NCI-H2227 (cell line): ENCODE data around the gene PPP2R5B.

Experiments
- DNase-seq: peaks from one replicate; lab custom pipeline; 2025; ENCODE audit not compliant: unreplicated experiment; lab: John Stamatoyannopoulos, UW

PPP2R5B gene

DNA sequence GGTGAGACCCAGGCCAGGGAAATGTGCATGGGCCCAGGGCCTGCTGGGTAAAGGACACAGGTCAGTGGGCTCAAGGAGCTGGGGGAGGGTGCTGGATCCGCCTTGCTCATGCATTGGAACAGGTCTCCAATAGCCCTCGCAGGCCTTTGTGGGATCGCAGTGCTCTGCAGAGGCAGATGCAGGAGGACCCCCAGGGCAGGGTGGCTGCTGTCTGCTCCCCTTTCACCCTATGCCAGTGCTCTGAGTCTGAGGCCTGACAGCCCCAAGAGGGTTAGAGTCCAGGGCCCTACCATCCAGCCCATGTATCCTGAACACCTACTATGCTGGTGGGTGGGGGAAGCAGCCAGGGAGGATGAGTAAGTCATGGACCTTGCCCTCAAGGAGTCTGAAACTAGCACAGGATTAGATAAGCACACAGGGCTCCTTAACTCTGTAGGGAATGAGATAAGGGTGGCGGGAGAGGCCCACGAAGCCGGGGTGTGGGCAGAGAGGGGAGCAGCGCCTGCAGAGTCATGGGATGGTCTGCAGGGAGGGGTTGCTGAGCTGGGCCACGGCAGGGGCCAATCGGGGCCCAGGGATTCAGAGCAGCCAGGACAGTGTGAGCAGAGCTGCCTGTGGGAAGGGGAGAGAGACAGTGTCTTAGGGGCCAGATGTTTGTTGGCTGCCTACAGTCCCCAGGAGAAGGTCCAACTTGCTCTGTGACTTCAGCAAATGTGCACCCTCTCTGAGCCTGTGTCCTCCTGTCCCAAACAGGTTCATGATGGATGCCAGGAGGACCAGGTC, 35.6 kb upstream of the PPP2R5B start:
- no peak for DNase-seq

DNA sequence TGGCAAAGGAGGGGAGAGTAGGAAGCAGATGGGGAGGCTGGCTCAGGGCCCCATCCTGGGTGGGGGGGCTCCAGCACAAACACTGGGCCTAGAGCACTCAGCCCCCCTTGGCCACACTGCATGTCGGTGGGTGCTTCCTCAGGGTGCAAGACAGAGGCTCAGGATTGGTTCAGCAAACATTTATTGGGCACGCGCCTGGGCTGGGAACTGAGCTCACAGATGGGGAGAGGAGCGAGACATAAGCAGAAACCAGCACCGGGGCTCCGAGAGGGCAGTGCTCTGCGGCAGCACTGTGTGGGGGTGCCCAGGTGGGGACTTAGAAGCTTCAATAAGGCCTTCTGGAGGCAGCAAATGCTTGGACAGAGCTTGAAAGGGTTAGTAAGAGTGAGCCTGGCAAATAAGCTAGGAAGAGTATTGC, 34.0 kb upstream of the PPP2R5B start:
- no peak for DNase-seq

DNA sequence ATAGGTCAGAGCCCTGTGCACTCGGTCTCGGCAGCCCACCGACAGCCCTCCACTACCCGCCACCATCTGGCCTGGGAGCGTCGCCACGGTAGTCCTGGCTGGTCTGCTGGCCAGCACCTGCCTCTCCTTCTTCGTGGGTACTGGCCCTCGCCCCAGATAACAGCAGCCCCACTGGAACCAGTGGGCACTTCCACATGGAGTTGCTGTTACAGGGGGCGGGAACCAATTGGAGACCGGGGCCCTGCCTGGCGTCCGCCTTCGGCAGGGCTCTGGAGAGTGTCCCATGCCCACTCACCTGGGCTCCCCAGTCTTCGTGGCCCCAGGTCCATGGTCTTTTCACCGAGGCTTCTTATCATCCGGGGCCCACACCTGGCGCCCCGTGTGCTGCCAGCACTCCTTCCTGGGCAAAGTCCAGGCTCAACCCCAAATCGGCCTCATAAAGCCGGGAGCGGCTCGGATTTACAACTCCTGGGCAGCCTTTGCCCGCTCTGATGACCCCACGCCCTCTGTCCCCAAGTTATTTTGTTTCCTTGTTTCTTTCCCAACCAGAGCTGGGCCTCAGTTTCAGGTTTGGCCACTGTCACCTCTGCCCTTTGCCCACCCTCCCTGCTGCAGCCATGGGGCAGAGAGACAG, 33.2 kb upstream of the PPP2R5B start:
- no peak for DNase-seq

DNA sequence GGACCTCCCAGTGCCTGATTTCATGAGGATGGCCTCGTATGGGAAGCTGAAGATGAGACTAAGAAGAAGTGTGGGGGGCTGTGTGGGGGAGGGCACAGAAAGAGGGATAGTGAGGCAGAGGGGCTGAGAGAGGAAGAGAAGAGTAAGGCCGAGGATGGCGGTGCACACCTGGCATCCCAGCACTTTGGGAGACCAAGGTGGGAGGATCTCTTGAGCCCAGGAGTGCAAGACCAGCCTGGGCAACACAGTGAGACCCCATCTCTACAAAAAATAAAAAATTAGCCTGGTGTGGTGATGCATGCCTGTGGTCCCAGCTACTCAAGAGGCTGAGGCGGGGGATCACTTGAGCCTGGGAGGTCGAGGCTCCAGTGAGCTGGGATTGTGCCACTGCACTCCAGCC, 32.6 kb upstream of the PPP2R5B start:
- no peak for DNase-seq

DNA sequence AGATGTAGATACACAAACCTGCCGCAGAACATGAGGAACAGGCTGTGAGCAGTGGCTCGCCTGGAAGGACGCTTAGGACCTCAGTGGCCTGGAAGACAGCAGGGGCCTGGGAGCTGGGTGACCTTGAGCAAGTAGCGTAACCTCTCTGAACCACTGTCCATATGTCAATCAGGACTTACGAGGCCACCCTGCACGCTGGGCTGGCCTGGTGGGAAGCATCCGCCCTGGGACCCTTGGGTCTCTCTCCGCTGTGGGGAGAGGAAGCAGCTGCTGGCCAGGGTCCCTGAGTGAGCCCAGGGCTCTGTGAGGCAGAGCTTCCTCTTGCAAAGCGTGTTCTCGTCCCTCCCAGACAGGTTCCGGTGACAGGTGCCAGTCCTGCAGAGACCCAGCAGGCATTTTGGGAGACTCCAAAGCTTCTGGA, 32.1 kb upstream of the PPP2R5B start:
- DNase-seq: no peak

DNA sequence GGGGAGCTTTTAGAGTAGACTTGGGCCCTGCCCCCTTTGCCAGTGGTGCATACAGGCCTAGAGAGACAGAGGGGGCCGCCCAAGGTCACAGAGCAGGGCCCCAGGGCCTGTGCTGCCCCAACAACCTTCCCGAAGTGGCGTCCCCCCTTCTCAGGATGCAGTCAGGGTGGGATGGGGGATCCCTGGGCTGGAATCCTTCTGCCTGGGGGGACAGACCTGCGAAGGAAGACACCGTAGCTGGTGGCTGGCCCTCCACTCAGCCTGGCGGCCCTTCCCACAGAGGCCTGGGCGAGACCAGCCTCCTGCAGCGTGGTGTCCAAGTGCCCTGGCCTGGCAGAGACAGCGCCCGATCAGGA, 31.7 kb upstream of the PPP2R5B start:
- DNase-seq: no peak

DNA sequence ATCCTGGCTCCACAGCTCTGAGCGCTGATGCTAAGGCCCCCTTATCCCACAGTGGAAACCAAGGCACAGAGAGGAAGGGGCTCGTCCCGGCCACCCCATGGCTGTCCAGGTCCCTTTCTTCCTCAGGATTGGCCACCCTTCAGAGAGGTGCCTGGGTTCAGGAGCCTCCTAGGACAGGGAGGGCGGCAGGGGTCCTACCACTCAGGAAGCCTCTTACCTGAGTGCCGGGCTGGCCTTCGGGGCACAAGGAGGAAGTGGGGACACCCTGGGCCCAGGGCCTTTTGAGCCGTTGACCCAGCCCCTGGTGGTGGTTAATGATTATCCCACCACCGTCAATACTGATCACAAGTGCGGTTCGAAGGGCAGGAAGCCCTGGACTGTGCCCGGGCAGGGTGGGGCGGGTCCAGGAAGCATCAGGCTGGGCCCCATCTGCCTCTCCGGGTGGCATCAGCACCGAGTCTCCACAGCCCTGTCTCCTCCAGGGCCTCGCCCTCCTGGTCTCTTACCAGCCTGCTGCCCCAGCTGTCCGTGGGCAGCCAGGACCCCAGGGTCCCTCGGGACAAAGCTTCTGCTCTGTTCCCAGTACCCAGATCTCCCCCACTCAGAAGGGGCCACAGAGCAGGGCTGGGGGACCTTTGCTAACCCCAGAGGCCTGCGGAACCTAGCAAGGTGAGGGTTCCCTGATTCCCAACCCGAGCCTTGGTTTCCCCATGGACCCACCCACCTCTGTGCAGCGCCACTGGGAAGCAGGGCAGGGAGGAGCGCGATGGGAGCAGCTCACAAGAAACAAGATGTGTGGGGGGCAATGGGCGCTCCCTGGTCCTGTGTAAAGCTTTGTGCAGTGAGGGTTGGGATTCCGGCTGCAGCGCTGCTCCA, 31.1 kb upstream of the PPP2R5B start:
- DNase-seq: no peak

DNA sequence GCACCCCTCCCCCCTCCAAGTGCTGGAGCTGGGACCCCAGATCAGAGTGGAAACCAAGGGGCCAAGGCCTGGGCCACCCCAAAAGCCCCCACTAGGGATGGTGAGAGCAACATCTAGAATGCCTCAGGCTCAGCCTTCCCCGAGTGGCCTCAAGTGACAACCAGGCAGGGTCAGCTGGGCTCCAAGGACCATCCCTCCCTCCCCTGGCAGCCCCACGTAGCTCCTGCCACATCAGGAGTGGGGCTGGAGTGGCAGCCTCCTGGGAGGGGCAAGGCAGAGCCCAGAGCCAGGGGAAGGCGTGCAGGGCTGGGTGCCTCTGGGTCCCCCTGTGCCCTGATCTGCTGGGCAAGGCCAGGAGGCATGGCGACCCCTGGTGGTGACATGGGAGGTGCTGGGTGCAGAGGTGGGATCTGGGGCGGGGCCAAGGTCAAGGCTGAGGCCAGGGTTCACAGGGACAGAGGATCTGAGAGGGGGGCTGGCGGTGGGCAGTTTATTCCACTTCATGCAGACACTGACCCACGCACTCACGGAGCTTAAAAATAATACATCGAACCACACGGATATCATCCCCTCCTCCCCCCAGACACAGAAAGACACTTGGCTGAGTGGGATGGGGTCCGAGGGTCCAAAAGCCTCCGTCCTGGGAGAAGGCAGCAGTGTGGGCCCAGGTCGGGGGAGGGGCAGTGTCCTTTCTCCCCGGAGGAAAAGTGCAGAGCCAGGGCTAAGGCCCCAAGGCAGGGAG, 30.2 kb upstream of the PPP2R5B start:
- peak; percentile 55 for DNase-seq

DNA sequence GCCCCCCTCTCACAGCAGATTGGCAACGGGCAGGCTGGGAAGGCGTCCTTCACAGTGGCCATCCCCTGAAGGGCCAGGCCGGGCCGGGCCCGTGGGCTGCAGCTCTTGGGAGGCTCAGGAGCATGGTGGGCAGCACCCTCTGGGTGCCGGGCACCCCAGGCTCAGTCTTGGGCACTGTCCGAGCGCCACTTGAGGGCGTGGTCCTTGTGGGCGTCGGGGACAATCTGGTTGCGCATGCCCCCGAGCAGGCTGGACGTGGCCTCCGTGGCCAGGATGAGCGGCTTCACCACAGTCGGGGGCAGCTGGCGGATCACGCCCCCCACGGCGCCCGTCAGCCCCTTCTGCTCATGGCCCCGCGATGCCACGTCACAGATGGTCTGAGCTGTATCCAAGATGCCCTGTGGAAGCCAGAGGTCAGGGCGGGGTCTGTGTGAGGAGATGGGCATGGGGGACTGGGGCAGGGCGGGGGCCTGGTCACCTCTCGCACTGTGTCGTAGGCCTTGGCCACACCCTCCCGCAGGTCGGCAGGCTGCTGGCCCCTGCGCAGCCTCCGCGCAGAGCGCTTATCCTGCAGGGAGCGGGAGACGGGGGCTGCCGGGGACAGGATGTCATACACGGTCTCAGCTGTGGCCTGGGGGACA, 29.6 kb upstream of the PPP2R5B start:
- no peak for DNase-seq

DNA sequence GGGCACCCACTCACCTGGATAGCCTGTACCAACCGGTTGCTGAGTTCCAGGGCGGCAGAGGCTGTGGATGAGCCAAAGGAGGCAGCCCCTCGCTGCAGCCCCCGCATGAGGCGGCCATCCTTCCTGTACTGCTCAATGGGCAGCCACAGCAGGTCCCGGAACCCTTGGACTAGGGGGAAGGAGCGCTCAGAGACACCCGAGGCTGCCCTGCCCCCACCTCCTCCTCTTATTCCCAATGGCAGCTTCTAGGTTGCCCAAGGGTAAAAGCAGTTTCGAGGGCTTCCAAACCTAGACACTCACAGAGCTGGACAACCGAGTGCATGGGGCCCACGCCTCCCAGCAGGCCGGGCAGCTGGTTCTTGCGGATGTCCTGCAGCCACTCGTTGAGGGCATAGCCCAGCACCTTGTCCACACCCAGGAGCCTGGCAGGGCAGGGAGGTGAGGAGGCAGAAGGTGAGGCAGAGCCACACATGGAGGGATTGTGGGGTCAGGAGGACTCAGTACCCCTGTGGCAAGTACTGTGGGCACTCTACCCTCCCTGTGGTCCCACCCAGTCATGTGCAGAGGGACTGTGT, 28.0 kb upstream of the PPP2R5B start:
- no peak for DNase-seq

DNA sequence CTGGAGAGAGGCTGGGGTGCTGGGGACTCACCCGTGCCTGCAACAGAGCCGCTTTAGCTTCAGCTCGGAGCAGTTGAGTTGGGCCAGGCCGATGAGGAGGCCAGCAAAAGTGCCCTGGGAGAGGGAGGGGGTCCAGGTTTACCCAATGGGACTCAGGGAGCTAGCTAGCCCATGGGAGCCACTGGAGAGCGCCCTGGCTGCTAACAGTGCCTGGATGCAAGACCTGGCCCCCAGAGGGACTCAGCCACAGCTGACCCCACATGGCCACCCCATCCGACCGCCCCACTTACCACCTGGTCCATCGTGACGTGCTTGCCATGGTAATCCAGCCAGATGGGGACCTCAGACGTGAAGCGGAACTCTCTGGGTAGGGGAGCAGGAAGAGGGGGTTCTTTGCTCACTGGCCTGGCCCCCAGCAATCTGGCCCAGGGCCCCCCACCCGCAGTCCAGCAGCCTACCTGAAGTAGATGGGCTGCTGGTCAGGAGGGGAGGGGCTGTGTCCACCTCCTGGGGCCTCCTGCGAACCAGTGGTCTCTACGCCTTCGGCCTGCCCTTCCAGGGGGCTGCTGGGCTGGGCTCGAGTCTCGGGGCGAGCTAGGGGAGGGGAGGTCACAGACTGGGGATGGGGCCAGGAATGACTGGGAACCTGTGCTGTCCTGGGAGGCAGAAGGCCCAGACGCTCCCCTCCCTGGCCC, 27.0 kb upstream of the PPP2R5B start:
- DNase-seq: no peak

DNA sequence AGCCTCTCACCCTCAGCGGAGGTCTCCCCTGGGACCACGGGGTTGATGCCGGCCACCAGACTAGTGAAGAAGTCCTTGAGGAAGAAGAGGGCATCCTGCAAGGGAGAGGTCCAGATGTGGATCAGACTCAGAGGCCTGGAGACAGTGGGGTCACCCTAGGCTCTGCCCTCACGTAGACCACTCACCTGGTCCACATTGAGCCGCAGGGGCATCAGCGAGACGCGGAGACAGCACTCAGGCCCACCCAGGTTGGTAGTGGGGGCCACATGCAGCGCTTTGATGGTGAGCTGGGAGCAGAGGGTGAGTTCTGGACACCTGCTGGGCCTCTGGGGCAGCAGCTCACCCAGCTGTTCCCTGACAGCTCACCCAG, 26.4 kb upstream of the PPP2R5B start:
- no peak for DNase-seq

DNA sequence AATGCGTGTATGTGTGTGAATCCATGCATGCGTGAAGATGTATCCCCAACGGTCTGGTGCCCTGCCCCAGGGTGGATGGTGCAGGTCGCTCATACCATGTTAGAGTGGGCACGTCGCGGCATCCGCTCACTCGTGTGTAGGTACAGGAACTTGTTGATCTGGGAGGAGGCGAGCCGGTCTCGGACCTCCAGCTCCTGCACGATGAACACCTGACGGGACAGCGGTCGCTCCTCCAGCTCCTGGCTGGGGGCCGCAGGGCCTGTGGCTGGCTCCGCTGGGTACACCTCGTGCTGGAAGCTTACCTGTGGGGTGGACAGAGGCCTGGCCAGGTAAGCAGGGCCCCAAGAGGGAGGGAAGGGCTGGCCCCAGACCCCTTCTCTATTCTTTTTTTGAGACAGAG, 25.9 kb upstream of the PPP2R5B start:
- no peak for DNase-seq

DNA sequence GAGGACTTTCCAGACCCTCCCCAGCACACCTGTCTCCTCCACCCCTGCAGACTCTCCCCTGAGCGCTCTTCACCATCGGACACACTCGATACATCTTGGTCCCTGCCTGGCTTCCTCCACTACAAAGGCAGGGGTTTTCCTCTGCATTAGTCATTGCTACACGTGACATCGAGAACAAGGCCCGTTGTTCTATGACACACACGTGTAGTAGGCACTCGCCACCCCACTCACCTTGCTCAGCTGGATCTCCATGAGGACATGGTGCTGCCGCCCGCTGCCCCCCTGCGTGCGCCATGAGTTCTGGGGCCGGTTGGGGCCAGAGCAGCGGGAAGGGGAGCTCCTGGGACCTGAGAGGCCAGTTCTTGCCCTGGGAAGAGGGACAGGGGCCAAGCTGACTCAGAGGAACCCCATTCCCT, 24.2 kb upstream of the PPP2R5B start:
- DNase-seq: no peak

DNA sequence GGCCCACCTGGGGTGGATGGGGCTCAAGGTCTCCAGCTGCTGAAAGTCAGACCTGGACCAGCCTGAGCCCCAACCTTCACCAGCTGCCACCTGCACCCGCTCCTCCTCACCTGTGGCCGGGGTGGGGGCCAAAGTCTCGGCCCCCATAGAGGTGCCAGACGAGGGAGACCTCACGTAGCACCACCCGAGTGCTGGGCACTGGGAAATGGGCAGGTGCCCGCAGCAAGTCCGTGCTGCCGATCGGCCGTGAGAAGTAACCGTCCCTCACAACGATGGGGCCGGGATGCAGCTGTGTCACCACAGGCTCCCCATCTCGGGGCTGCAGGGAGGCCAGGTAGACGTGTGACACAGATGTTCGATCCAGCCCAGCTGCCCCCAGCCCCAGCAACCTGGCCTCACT, 23.7 kb upstream of the PPP2R5B start:
- no peak for DNase-seq

DNA sequence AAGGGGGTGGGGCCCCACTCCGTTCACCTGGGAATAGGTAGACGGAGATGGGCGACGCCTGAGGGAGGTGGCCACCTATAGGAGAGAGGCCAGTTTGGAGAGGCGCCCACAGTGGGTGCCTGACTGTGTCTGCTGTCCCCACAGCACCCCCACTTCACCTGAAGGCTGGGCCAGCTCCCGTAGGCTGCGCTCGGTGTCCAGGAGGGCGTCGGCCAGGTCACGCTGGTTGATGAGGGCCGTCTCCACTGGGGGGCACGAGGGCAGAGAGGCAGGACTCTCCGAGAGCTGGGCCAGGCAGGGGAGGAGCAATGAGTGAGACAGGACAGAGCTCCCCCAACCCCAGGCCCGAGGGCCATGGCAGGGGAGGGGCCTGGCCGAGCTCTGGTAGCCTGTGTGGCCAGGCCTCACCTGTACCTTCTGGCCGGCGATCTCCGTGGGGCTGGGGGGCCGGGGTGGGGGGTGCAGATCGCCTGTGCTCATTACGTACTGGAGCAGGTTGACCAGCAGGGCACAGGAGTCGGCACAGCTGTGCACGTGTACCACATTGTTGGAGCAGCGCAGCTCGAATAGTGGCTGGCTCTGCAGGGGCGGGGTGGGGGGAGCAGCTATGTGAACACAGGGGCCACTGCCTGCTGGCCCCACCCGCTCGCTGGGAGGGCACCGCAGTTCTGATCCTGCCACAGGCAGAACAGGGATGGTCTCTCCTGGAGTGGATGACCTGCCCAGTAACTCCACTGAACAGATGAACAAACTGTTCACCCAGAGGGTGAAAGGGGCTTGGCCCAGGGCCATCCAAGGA, 22.2 kb upstream of the PPP2R5B start:
- DNase-seq: no peak

DNA sequence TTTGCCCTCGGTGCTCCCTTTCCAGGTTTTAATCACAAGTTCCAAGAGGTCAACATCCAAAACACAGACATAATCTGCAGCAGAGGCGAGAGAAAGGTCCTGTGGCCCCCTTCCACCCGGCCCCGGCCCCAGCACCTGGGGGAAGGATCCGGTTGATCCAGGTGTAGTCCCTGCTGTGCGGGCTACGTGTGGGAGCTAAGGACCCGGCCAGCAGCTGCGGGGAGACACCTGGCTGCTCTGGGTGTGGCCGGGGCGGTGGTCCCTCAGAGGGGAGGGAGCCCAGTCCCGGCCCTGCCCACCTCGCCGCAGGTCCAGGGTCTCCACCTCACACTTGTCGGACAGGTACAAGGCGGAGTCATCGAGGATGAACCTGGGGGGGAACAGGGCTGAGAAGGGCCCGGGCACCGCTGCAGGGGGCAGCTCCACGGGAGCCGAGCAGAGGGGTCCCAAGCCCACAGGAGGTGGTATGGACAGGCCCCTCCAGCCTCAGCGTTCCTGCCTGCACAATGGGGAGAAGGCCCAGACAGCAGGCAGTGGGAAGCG, 21.1 kb upstream of the PPP2R5B start:
- no peak for DNase-seq

DNA sequence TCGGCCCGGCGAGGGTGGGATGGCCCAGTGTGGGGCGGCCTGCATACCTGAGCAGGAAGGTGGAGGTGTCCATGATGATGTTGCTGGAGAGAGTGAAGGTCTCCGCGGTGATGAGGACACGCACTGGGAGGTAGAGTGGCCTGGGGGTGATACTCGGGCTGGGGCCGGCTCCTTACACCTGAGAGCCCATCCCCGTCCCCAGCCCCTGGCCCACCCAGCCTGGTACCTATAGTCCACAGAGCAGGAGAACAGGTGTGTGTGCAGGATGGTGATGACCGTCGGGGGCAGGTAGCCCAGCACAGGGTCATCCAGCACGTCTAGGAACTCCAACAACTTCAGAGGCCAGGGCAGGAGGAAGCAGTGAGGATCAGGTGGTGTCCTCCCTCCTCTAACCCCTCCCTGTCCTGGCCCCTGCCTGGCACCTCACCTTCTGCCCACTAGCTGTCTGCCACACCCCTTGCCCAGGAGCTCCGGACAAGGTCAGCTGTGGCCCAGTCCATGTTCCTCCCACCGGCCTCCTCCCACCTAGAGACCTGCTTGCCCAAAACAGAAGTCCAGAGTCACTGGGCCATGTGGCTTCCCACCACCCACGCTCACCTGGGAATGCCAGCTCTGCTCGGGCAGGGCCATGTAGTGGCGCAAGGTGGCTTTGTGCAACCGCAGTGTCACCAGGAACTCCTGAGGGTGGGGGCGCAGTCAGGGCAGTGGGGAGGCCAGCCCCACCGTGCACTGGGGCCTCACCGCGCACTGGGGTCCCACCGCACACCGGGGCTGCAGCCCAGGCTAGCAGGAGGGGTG, 18.8 kb upstream of the PPP2R5B start:
- DNase-seq: no peak
